ENCODE results near the gene NDRG3.

GRCh38 chr20:36607586-36608387, 138.1 kb downstream of the NDRG3 start:
- TF ChIP-seq EZH2 (IDR thresholded peaks at IDR 0.05; ENCODE audit: low read depth) (no peak), CTCF (conservative IDR thresholded peaks at IDR 0.05) (no peak)

Measured in PC-9 (cell line).